ENCODE data around the gene PLET1.

DNA sequence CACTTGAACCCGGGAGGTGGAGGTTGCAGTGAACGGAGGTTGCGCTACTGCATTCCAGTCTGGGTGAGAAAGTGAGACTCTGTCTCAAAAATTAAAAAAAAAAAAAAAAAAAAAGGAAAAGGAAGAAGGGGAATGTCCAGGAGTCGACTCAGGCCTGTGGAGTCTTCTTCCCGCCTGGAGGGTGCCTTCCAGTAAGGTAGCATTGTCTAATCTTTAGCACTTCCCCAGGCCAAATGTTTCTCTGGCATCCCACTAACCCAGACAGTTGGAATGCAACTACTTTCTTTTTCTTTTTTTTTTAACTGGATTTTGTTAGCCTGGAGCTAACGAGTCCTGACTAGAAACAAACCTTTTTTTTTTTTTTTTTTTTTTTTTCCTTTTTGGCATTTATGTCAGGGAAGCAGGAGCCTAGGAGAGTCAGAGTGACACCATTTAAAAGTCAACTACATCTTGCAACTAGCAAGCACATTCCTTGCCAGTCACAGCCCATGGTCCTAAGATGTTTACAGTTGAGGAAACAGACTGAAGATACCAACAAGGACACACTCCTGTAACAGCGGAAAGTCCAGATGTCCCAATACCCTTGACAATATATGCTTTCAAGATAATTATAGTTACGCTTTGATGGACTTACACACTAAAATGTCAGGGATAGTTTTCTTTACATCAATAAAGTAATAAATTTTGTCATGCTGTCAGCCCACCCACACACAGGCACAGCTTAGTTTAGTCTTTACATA is 10.6 kb downstream of the PLET1 start:
- TF ChIP-seq, protein P1, sequence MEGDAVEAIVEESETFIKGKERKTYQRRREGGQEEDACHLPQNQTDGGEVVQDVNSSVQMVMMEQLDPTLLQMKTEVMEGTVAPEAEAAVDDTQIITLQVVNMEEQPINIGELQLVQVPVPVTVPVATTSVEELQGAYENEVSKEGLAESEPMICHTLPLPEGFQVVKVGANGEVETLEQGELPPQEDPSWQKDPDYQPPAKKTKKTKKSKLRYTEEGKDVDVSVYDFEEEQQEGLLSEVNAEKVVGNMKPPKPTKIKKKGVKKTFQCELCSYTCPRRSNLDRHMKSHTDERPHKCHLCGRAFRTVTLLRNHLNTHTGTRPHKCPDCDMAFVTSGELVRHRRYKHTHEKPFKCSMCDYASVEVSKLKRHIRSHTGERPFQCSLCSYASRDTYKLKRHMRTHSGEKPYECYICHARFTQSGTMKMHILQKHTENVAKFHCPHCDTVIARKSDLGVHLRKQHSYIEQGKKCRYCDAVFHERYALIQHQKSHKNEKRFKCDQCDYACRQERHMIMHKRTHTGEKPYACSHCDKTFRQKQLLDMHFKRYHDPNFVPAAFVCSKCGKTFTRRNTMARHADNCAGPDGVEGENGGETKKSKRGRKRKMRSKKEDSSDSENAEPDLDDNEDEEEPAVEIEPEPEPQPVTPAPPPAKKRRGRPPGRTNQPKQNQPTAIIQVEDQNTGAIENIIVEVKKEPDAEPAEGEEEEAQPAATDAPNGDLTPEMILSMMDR (IDR thresholded peaks at IDR 0.05), result no peak
- no peak for TF ChIP-seq POLR2AphosphoS5 (IDR thresholded peaks at IDR 0.05)
- no peak for TF ChIP-seq EP300 (IDR thresholded peaks at IDR 0.05)
- TF ChIP-seq POLR2A (IDR thresholded peaks at IDR 0.05), result no peak
